ENCODE results near the gene ADAMTS7. TPM values are rescaled to one million over a fixed set of nuclear protein-coding genes. Genes with fewer than 3 reads are reported as not detected.
"Not testable (repeated sequence)": the region's sequence is repeated elsewhere in the genome, so short reads cannot be mapped to it uniquely, and the experiment has no call there.

Gene ADAMTS7
- total RNA-seq, 1 experiment from 2014 or later, result 2.8 TPM

DNA sequence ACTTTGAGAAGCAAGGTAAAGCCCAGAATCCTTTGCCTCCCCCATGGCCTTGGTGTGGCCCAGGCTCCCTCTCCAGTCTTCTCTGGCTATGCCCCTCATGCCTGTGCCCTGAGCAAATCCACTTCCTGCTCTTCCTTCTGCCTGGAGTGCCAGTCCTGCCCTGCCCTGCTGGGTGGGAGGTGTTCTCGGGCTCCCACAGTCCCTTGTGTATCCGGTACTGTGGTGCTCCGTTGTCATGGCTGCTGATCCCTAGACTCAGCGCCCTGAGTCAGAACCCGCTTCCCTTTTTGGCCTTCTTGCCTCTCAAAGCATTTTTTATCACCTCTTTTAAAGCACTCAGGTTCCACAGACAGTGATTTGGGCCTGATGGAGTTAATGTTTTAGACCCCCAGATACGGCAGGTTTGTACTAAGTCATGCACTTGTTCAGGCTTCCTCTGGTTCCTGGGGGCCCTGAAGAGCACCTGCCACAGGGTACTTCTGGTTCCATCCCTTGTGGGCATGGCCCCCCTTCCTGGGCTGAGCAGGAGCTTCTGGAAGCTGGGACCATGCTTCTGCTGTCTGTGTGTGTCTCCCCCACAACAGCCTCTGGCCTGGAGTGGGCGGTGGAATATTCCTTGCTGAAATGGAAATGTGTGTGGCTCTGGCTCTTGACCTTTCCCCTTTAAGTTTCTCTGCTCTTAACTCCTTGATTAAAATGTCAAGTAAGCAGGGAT is 29.6 kb upstream of the ADAMTS7 start:
- no peak for DNase-seq (ENCODE audit: low read depth in 1 of 2, low spot score in 2 of 2)
- H3K4me3 ChIP-seq, result no peak overlapping the region
- H3K36me3 ChIP-seq, result no peaks in the 10 kb centered on the region
- H3K9me3 ChIP-seq (replicated peaks), result no peaks in the 10 kb centered on the region
- H3K27me3 ChIP-seq (replicated peaks), result no peaks in the 10 kb centered on the region
- H3K4me1 ChIP-seq (replicated peaks), result no peaks in the 10 kb centered on the region
- H3K27ac ChIP-seq, result no peak overlapping the region

DNA sequence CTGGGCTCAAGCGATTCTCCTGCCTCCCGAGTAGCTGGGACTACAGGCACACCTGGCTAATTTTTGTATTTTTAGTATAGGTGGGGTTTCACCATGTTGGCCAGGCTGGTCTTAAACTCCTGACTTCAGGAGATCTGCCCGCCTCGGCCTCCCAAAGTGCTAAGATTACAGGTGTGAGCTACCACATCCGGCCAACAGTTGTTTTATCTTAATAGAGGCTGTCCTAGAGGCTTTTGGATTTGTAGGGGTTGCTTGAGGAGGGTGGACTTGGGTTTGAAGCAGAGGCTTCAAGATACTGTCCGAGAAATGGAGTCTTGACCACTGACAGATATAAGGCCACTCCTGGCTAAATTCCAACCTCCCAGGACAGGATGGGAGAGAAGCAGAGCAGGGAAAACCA is 27.9 kb upstream of the ADAMTS7 start:
- H3K9me3 ChIP-seq (replicated peaks); H3K4me1 ChIP-seq (replicated peaks); H3K27me3 ChIP-seq (replicated peaks); H3K27ac ChIP-seq; H3K36me3 ChIP-seq; H3K4me3 ChIP-seq; DNase-seq (ENCODE audit: low read depth in 1 of 2, low spot score in 2 of 2): not testable (repeated sequence)

DNA sequence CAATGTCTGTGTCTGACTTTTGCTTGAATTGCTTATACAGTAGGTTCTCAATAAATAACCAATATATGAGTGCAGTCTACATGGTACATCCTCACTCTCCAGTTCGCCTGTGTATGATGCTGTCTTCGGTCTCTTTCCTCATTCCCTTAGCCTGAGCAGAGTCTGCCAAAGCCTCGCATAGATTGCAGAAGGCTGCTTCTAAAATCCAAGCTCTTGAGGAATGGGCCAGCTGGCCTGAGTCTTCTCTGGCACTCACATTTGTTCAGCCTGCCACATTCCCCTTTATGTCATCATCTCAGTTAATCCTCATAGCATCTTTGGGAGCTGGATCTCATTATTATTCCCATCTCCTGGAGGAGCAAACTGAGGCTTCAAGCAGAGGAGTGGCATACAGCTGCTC is 27.2 kb upstream of the ADAMTS7 start:
- H3K4me1 ChIP-seq (replicated peaks), result no peaks in the 10 kb centered on the region
- DNase-seq (ENCODE audit: low read depth in 1 of 2, low spot score in 2 of 2), result no peak
- no peak overlapping the region for H3K4me3 ChIP-seq
- H3K36me3 ChIP-seq, result no peaks in the 10 kb centered on the region
- no peaks in the 10 kb centered on the region for H3K9me3 ChIP-seq (replicated peaks)
- no peaks in the 10 kb centered on the region for H3K27me3 ChIP-seq (replicated peaks)
- no peak overlapping the region for H3K27ac ChIP-seq

DNA sequence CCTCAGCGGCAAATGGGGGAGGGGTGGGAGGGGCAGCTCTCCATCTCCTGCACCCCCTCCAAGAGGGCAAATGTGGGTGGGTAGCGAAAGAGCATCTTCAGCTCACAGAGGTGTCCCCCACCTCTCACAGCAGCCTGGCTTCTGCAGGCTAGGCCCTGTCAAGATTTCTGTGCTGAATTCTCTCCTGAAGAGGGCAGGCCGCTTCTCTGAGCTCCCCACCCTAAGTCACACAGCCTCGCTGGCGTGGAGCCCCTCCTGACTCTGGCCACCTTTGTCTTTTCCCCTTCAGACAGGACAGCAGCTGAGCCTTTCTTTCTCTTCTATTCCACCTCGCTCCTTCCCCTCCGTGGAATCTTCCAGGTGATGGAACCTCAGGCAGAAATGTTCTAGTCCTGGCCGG is 26.3 kb upstream of the ADAMTS7 start:
- H3K4me3 ChIP-seq, result no peak overlapping the region
- no peak overlapping the region for H3K27ac ChIP-seq
- H3K9me3 ChIP-seq (replicated peaks), result no peaks in the 10 kb centered on the region
- no peak for DNase-seq (ENCODE audit: low read depth in 1 of 2, low spot score in 2 of 2)
- no peaks in the 10 kb centered on the region for H3K36me3 ChIP-seq
- H3K4me1 ChIP-seq (replicated peaks), result no peaks in the 10 kb centered on the region
- no peaks in the 10 kb centered on the region for H3K27me3 ChIP-seq (replicated peaks)

DNA sequence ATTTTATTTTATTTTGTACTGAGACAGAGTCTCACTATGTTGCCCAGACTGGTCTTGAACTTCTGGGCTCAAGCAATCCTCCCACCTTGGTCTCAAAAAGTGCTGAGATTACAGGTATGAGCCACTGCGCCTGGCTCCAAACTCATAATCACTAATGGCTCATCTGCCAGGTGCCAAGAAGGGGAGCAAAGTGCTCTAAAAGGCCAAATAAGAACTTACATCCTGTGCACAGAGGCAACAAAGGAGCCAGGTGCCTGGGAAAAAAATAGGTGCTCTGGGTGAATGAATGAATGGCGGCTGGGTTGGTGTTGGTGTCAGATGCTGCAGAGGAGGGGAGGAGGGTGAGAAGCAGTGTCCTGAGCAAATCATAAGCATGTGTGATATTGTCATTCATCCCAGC is 25.9 kb upstream of the ADAMTS7 start:
- DNase-seq (ENCODE audit: low read depth in 1 of 2, low spot score in 2 of 2), result no peak
- Histone ChIP-seq H3K4me3 (no peak overlapping the region), H3K27ac (no peak overlapping the region), H3K9me3 (replicated peaks) (no peaks in the 10 kb centered on the region), H3K36me3 (no peaks in the 10 kb centered on the region), H3K4me1 (replicated peaks) (no peaks in the 10 kb centered on the region), H3K27me3 (replicated peaks) (no peaks in the 10 kb centered on the region)

DNA sequence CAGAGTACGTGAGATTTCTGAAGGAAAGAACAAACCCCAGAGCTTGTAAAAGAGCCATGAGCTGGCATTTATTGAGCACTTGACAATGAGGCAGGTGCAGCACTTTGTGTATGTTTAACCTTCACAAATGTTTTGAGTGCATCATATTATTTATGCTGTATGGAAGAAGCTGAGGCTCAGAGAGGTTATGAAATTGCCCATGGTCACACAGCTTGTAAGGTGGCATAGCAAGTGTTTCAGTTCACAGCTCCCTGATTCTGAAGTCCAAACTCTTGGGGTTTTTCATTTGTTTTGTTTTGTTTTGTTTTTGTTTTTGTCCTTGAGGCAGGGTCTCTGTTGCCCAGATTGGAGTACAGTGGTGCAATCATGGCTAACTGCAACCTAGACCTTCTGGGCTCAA is 25.1 kb upstream of the ADAMTS7 start:
- no peaks in the 10 kb centered on the region for H3K4me1 ChIP-seq (replicated peaks)
- DNase-seq (ENCODE audit: low read depth in 1 of 2, low spot score in 2 of 2), result no peak
- H3K36me3 ChIP-seq, result no peaks in the 10 kb centered on the region
- H3K27ac ChIP-seq, result no peak overlapping the region
- no peaks in the 10 kb centered on the region for H3K27me3 ChIP-seq (replicated peaks)
- no peaks in the 10 kb centered on the region for H3K9me3 ChIP-seq (replicated peaks)
- H3K4me3 ChIP-seq, result no peak overlapping the region

DNA sequence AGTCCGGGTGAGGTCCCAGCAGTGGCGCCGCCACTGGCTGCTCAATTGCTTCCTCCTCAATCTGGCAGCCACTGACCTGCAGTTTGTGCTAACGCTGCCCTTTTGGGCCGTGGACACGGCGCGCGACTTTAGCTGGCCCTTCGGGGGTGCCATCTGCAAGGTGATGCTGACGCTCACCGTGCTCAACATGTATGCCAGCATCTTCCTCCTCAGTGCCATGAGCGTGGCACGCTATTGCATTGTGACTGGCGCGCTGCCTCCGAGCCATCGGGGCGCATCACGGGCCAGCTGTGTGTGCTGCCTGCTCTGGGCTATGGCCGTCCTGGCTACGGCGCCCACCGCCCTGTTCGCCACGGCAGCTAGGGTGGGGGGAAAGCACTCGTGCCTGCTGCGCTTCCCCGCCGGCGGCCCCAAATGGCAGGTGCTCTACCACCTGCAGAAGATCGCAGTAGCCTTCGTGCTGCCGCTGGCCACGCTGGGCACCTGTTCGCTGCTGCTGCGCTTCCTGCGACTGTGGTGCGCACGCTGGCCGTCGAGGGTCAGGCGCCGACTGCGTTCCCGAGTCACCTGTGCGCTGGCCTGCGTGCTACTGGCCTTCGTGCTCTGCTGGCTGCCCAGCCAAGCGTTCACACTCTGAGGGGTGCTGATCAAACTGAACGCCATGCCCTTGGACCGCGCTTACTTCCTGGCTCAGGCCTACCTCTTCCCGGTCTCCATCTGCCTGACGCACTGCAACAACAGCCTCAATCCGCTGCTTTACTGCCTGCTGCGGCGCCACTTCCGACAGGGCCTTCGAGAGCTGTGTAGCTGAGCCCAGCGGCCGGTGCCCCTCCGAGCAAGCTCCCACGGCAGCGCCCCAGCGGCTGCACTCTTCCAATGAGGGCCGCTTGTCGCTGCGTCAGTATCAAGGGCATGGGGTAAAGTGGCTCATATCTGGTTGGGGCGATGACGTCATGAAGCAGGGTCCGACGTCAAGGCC is 20.3 kb upstream of the ADAMTS7 start:
- Histone ChIP-seq H3K36me3 (no peaks in the 10 kb centered on the region), H3K4me3 (no peak overlapping the region), H3K4me1 (replicated peaks) (no peaks in the 10 kb centered on the region), H3K27ac (no peak overlapping the region), H3K27me3 (replicated peaks) (no peaks in the 10 kb centered on the region), H3K9me3 (replicated peaks) (no peaks in the 10 kb centered on the region)
- DNase-seq (ENCODE audit: low read depth in 1 of 2, low spot score in 2 of 2), result no peak

DNA sequence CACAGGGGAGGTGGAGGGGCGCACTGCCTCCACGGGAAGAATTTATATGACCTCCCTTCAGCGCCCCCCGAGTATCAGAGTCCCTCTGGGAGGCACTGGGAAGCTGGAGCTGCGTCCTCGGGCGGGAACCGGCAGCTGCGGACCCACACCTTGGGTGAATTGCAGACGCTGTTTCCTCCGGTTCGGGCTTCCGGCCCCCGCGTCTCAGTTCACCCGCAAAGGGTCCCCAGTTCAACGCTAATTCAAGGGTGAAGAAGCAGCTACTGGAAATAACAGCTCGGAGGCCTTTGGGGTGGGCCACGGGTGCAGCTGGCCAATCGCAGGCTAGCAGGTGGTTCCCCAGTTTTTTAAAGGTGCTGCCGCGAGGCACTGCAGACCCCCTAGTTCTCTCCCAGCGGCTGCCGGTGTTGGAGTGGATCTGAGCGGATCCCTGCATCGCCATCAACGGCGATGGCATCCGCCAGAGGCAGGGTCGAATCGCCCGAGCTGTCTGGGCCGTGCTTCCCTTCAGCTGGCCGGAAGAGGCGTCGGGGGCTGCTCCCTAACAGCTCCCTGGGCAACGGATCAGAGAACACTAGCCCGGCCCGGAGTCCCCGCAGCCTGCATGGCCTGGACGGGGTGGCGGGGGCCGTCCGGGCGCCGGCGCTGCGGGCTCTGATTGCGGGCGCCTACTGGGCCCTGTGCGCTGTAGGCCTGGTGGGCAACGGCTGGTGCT is 19.4 kb upstream of the ADAMTS7 start:
- Histone ChIP-seq H3K4me3 (no peak overlapping the region), H3K4me1 (replicated peaks) (no peaks in the 10 kb centered on the region), H3K27me3 (replicated peaks) (no peaks in the 10 kb centered on the region), H3K36me3 (no peaks in the 10 kb centered on the region), H3K9me3 (replicated peaks) (no peaks in the 10 kb centered on the region), H3K27ac (no peak overlapping the region)
- DNase-seq (ENCODE audit: low read depth in 1 of 2, low spot score in 2 of 2), result no peak

DNA sequence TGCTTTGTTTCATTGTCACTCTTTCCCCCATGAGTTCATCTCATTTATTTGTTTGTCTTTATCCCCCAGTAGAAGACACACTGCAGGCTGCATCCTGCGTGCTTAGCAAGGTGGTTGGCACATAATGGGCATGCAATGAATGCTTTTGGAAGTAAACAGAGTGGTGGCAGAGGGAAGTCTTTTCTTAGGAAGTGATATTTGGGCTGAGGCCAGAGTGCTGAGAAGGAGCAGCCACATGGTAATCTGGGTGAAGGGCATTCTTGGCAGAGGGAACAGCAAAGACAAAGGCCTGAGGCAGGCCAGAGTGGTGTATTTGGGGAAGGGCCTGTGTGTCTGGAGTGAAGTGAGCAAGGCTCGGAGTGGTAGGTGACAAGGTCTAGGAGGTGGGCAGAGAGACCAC is 17.7 kb upstream of the ADAMTS7 start:
- DNase-seq (ENCODE audit: low read depth in 1 of 2, low spot score in 2 of 2), result no peak
- Histone ChIP-seq H3K27ac (no peak overlapping the region), H3K9me3 (replicated peaks) (no peaks in the 10 kb centered on the region)

DNA sequence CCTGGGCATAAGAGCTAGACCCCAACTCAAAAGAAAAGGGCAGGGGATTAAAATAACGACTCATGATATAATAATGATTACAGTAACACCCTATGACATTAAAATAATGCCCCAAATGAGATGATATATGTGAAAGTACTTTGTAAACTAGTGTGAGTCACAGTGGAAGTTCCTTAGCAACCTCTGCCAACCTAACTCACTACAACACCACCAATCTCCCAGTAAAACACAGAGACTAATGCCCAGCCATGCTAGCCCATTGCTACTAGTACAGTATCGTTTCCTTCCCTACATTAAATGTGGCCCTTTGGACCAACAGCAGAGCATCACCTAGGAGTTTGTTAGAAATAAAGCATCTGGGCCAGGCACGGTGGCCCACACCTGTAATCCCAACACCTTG is 11.2 kb upstream of the ADAMTS7 start:
- DNase-seq (ENCODE audit: low read depth in 1 of 2, low spot score in 2 of 2), result no peak
- no peaks in the 10 kb centered on the region for H3K27me3 ChIP-seq (replicated peaks)
- H3K36me3 ChIP-seq, result no peaks in the 10 kb centered on the region
- no peak overlapping the region for H3K27ac ChIP-seq
- H3K4me1 ChIP-seq (replicated peaks), result no peaks in the 10 kb centered on the region
- no peaks in the 10 kb centered on the region for H3K9me3 ChIP-seq (replicated peaks)
- no peak overlapping the region for H3K4me3 ChIP-seq

More for the DNA sequence above, 17.7 kb upstream of the ADAMTS7 start:
- Histone ChIP-seq H3K27me3 (replicated peaks) (no peaks in the 10 kb centered on the region), H3K36me3 (no peaks in the 10 kb centered on the region), H3K4me1 (replicated peaks) (no peaks in the 10 kb centered on the region), H3K4me3 (no peak overlapping the region)

DNA sequence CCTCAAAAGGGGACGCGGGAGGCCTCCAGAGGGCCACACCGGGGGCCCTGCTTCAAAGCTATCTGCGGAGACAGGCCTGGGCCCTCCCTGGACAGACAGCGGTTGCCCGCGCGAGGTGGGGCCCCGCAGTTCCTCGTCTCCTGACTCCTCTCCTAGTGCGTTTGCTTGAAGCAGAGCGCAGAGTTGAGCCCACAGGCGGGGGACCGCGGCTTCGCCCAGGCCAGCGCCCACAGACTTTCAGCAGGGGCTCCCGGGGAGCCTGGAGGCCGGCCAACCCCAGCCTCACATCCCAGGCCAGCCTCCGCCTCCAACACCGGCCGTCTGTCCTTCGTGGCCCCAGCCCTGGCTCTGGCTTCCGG is 540 bp upstream of the ADAMTS7 start:
- H3K27ac ChIP-seq, result peak overlapping the region; percentile 36; the same call in 1 of the 2 replicates
- no peaks in the 10 kb centered on the region for H3K36me3 ChIP-seq
- peak in 1 of 2 experiments; percentile 47 for DNase-seq (ENCODE audit: low read depth in 1 of 2, low spot score in 2 of 2)
- H3K4me1 ChIP-seq (replicated peaks), result peaks cover 15% of the 10 kb centered on the region
- peak overlapping the region; percentile 79 for H3K4me3 ChIP-seq
- no peaks in the 10 kb centered on the region for H3K27me3 ChIP-seq (replicated peaks)
- H3K9me3 ChIP-seq (replicated peaks), result no peaks in the 10 kb centered on the region

DNA sequence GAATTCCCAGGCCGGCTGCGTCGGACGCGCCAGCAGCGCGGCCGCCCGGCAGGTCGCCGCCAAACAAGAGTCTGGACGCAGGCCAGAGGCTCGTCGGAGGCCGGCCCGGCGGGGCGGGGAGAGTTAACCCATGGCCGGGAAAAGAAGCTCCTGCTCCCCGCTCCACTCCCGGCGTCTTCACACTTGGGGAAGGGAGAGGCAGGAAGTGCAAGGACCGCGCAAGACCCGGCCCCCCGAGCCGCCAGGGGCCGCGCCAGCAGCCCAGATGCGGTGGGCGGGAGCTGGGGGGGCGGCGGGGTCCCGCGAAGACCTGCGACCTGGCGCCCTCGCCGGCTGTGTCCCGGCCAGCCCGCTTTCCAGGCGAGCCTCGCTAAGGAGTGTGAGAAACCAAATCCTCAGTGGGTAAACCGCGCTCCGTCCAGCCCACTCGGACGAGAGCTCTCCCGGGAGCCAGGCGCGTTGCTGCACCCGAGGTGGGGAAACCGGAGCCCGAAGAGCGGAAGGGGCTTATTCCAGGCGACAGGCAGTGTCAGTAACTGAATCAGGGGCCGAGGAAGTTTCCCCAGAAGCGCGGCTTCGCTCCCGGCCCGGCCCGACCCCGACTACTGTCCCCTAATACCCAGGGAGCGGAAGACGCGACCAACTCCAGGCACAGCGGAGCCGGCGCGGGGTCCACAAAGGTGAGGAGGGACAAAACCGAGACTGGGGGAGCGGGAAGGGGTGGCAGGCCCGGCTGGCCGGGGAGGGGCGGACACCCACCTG is 721 bp downstream of the ADAMTS7 start:
- Histone ChIP-seq H3K9me3 (replicated peaks) (no peaks in the 10 kb centered on the region), H3K27ac (no peak overlapping the region), H3K36me3 (no peaks in the 10 kb centered on the region), H3K4me3 (peak overlapping the region; percentile 79), H3K27me3 (replicated peaks) (no peaks in the 10 kb centered on the region), H3K4me1 (replicated peaks) (peaks cover 15% of the 10 kb centered on the region)
- peak; percentile 49 to 62 for DNase-seq (ENCODE audit: low read depth in 1 of 2, low spot score in 2 of 2)

DNA sequence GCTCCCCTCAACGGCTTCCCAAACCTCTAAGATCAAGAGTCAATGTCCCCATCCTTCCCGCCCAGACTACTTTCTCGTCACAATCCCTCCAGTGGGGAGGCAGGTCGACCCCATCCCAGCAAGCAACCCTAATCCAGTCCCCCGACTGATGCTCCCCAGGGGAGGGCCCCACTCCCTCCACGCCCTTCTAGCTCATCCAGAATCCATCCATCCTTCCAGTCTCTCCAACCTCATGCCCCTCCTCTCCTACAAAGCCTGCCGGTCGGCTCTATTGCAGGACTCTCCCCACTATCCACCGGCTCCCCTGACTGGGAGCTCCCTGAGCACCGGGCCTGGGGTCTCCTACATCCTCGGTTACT is 1.3 kb downstream of the ADAMTS7 start:
- H3K4me3 ChIP-seq, result peak overlapping the region; percentile 79
- DNase-seq (ENCODE audit: low read depth in 1 of 2, low spot score in 2 of 2), result no peak

More for the DNA sequence above, 1.3 kb downstream of the ADAMTS7 start:
- Histone ChIP-seq H3K27ac (no peak overlapping the region), H3K4me1 (replicated peaks) (peaks cover 15% of the 10 kb centered on the region), H3K27me3 (replicated peaks) (no peaks in the 10 kb centered on the region), H3K9me3 (replicated peaks) (no peaks in the 10 kb centered on the region), H3K36me3 (no peaks in the 10 kb centered on the region)
